Measurements from ENCODE around the gene LAMB4.

LAMB4 gene

DNA sequence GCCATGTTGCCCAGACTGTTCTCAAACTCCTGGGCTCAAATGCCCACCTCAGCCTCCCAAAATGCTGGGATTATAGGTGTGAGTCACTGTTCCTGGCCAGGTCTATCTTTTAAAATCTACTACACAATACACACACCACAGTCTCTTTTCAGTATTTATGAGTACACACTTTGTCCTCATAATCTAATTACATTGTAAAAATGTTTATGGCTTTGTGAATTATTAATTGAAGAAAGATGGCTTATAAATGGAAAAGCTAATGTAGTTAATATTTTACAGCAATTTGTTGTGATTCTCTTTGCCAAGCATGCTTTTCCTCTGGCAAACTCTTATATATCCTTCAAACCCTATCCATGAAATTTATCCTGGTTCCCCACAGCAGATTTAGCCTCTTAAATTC is 22.0 kb downstream of the LAMB4 start:
- no peak for DNase-seq

- no peak for DNase-seq
These were observed 25.8 kb downstream of the LAMB4 start for GRCh38 chr7:108104324-108104723.

GRCh38 chr7:108103558-108104298 is 26.4 kb downstream of the LAMB4 start:
- DNase-seq = no peak

GRCh38 chr7:108102671-108103312 is 27.4 kb downstream of the LAMB4 start:
- no peak for DNase-seq

DNA sequence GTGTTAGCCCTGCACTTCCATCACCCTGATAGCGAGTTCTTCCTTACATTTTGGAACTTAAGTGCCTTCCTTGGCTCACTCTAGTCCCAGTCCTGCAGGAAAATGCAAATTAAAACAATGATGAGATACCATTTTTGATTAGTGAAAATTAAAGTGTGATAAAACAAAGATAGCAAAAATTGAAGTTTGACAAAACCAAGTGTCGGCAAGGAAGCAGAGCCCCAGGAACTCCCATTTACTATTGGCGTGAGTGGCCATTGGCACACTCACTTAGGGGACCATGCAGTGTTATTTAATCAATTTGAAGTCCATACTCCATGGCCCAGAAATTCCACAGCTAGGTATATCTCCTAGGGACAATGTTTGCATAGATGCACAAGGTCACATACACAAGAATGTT is 28.4 kb downstream of the LAMB4 start:
- no peak for DNase-seq

DNA sequence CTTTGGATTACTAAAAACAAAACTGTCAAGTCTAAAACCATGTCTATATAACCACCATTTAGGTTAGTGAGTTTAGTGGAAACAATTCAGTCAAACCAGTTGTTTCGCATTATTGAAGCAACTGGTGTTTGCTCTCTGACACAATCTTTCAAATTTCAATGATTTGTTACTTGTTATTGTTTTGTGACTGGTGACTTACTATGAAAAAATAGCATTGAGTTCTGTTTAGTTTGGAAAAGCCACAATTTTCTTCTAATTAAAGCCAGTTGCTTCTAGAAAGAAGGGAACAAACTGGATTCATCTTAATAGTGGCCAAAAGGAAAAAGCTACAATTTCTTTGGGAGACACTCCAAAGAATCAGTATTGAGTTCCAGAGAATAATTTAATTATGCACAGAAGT is 30.4 kb downstream of the LAMB4 start:
- no peak for DNase-seq

GRCh38 chr7:108097703-108098102 is 32.5 kb downstream of the LAMB4 start:
- no peak for DNase-seq

- no peak for DNase-seq
These were observed 33.2 kb downstream of the LAMB4 start for GRCh38 chr7:108096996-108097395.

DNA sequence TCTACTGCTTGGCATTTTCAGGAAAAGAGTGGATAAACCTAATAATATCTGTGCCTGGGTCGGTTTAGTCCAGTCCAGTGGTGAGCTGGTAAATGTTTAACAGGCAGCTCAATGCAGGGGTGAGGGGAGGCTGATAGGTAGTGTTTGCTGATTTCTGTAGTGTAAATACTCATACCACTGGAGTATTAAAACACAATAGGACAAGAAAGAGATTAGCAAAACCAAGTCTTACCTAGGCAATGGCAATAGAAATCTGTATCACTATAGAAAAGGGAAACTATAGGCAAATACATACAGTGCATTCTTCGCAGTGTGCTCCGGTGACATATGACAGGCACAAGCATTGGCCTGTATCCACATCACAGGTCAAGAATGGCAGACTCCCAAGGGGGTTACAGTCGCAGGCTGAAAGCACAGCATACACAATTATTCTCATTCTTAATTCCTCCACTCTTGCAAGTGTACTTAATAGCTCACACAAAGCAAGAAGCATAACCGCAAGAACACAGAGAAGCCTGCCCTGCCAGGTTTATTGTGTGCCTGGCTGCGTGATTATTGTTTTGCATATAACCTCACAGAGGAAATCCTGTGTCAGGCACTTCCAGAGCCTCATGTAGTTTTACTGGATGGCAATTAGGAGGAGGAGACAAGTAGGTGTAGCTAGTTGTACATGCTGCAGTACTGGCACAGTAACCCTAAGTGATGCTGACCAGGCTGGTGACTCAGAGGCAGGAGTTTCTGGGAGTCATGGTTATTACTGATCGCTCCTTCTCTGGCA is 35.0 kb downstream of the LAMB4 start:
- peak in 3 of 51 donors; percentile 9 to 14 (median 12) for DNase-seq

DNA sequence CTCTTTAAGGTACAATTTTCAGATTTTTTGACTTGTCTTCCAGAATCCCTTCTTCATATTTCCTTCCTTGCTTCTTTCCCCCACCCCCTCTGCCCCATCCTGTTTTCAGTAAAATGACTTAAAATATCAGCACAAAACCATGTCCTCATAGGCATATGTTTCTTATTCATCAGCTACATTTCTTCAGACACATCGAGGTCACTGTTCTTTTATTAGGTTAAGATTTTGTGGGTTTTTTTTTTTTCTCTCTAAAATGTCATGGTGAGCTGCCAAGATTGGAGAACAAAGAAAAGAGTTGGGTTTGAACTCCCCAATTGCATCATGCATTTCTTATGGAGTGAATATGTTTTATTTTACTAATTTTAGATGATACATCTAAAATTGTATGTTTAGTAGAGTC is 35.8 kb downstream of the LAMB4 start:
- no peak for DNase-seq

GRCh38 chr7:108093851-108094331 is 36.3 kb downstream of the LAMB4 start:
- no peak for DNase-seq

- no peak for DNase-seq
These were observed 36.8 kb downstream of the LAMB4 start for GRCh38 chr7:108093341-108093740.

DNA sequence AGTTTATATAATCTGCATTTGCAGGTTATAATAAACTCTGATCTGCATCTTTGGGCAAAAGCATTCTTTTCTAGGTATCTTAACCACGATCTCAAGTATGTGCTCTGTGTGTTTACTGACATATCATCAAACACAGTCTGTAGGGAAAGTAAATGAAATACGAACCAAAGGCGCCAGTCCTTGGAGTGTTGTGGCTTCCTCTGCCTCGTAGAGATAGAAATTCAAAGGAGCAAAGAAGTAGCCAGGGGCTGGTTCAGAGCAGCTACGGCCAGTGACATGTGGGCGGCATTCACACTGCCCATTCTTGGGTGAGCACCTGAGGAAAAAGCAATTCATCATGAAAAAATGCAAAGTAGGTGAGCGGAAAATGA is 38.7 kb downstream of the LAMB4 start:
- DNase-seq = no peak

DNA sequence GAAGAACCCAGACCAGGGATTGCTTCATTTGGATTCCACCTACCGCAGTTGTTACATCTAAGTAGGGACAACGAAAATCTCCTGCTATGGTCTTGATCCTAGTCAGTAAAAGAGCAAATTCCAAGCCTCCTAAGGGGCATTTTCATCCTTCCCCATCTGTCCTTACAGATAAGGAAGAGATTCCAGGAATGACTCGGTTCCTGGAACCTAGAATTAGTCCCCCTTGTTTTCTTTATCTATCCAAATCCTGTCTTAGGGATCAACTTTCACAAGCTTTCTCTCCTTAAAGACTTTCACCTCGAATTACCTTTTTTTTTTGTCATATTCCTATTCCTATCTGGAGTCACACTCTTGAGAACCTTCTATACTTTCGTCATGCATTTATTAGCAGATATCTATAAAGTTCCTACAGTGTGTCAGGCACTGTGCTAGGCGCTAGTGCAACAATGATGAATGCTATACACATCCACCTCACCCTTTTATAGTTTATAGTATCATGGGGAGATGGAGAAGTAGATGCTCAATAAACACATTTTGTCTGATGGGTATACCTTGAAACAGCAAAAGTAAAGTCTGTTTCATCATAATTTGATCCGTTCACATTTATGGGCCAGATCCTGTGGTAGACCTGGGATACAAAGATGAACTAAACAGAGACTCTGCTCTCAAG is 39.2 kb downstream of the LAMB4 start:
- DNase-seq = no peak

GRCh38 chr7:108089381-108089780 is 40.8 kb downstream of the LAMB4 start:
- no peak for DNase-seq

DNA sequence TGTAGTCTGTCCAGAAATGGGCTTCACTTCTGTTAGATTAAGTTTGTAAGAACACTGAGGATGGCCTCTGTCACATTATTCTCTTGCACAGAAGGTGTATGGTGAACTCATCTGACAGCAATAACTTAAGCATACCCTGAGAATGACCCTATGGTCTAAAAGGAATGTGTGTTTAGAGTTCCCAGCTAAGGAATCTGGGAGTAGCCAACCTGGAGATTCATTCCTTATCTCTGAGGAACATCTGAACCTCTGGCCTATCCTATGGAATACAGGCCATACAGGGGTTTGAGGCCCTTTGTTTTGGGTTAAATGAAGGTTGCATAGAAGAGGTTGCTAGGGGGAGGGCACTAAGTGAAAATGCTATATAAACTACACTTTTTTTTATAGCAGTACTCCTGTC is 41.4 kb downstream of the LAMB4 start:
- DNase-seq = no peak

DNA sequence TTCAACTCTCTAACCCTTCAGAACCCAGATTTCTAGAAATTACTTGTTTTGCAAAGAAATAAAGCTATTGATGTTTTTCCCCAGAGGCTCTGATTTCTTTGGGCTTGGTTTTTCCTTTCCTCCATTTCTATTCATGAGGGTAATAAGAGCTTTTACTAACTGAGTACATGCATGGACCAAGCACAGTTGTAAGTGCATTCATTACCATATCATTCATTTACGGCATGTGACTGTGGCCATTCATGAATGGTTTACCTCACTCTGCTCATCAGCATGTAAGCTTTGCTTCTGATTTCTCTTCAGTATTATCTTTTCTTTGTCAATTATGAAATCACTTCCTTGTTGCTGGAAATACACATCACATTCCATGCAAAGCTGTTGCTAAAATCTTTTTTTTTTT is 42.4 kb downstream of the LAMB4 start:
- no peak for DNase-seq

DNA sequence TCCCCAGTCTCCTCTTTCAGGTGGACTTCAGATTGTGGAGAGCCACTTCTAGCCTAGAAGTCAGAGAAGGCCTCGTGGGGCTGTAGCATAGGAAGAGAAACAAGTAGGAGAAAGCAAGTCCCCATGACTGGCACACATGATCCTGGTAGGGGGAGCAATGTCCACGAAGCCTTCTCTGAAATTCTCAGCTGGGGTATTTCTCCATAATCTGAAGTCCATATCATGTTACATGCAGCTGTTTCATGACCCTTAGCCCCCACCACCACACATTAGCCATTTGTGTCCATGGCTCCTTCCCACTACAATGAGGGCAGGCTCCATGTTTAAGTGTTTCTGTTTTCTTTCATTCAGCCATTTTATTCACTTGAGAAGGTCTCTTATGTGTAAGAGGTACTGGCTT is 43.2 kb downstream of the LAMB4 start:
- DNase-seq = no peak

- DNase-seq = no peak
These were observed 43.6 kb downstream of the LAMB4 start for GRCh38 chr7:108086546-108086945.

DNA sequence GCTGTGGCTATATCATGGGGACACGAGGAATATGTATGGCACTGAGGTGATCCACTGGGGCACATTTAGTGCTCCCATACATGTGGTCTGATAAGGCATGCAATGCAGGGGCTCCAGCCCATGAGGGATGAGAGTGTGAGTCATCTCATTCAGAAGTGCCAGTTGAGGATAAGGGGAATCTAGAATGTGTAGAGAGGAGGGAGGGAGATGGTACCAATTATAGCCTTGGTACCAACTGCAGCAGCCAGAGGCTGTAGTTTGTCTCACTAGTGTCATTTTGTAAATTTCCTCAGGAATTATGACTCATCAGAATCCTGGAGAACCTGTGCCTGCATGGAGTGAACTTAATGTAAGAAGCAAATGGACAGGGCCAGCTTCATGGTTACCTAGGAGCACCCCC is 46.2 kb downstream of the LAMB4 start:
- DNase-seq = no peak

- no peak for DNase-seq
These were observed 50.2 kb downstream of the LAMB4 start for GRCh38 chr7:108079648-108080591.

All from hypothalamus (tissue), 51 donors.